ENCODE measurements around the gene ZBTB20.

The ZBTB20 gene

GRCh38 chr3:114563720-114564119 is 583.4 kb downstream of the ZBTB20 start:
- TF ChIP-seq EZH2phosphoT487 (conservative IDR thresholded peaks at IDR 0.05; ENCODE audit: low read length), result no peak
- H2AFZ ChIP-seq (ENCODE audit: low read depth, low read length, severe bottlenecking), result no peak overlapping the region
- H3K9ac ChIP-seq (ENCODE audit: low read length), result no peak overlapping the region

GRCh38 chr3:114562557-114562956 is 584.5 kb downstream of the ZBTB20 start:
- Histone ChIP-seq H2AFZ (ENCODE audit: low read depth, low read length, severe bottlenecking) (no peak overlapping the region), H3K4me3 (ENCODE audit: insufficient read depth, low read length, poor library complexity, severe bottlenecking) (no peak overlapping the region), H3K4me2 (ENCODE audit: low read depth, low read length, poor library complexity, severe bottlenecking) (no peak overlapping the region), H3K9me2 (replicated peaks; ENCODE audit: insufficient read depth, low read length) (no peaks in the 10 kb centered on the region), H3F3A (ENCODE audit: insufficient read depth) (no peaks in the 10 kb centered on the region), H3K27ac (ENCODE audit: low read depth, low read length) (no peak overlapping the region), H3K9me3 (ENCODE audit: insufficient read depth, low read length) (no peaks in the 10 kb centered on the region), H3K79me2 (ENCODE audit: insufficient read depth, low read length) (no peaks in the 10 kb centered on the region), H3K27me3 (ENCODE audit: low read length) (no peaks in the 10 kb centered on the region), H4K20me1 (ENCODE audit: low read depth, low read length) (no peaks in the 10 kb centered on the region), H3K36me3 (ENCODE audit: low read length) (no peaks in the 10 kb centered on the region), H3K9ac (ENCODE audit: low read length) (no peak overlapping the region)
- TF ChIP-seq, protein P1, sequence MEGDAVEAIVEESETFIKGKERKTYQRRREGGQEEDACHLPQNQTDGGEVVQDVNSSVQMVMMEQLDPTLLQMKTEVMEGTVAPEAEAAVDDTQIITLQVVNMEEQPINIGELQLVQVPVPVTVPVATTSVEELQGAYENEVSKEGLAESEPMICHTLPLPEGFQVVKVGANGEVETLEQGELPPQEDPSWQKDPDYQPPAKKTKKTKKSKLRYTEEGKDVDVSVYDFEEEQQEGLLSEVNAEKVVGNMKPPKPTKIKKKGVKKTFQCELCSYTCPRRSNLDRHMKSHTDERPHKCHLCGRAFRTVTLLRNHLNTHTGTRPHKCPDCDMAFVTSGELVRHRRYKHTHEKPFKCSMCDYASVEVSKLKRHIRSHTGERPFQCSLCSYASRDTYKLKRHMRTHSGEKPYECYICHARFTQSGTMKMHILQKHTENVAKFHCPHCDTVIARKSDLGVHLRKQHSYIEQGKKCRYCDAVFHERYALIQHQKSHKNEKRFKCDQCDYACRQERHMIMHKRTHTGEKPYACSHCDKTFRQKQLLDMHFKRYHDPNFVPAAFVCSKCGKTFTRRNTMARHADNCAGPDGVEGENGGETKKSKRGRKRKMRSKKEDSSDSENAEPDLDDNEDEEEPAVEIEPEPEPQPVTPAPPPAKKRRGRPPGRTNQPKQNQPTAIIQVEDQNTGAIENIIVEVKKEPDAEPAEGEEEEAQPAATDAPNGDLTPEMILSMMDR (IDR thresholded peaks at IDR 0.05; ENCODE audit: insufficient read depth, low read length, poor library complexity, severe bottlenecking), result no peak
- no peak for TF ChIP-seq EZH2phosphoT487 (conservative IDR thresholded peaks at IDR 0.05; ENCODE audit: low read length)

More at GRCh38 chr3:114563720-114564119, 583.4 kb downstream of the ZBTB20 start:
- no peaks in the 10 kb centered on the region for H3K27me3 ChIP-seq (ENCODE audit: low read length)
- H3K9me2 ChIP-seq (replicated peaks; ENCODE audit: insufficient read depth, low read length), result no peaks in the 10 kb centered on the region
- no peaks in the 10 kb centered on the region for H4K20me1 ChIP-seq (ENCODE audit: low read depth, low read length)
- H3K9me3 ChIP-seq (ENCODE audit: insufficient read depth, low read length), result no peaks in the 10 kb centered on the region
- no peaks in the 10 kb centered on the region for H3K36me3 ChIP-seq (ENCODE audit: low read length)
- no peak overlapping the region for H3K27ac ChIP-seq (ENCODE audit: low read depth, low read length)
- no peaks in the 10 kb centered on the region for H3F3A ChIP-seq (ENCODE audit: insufficient read depth)
- H3K4me2 ChIP-seq (ENCODE audit: low read depth, low read length, poor library complexity, severe bottlenecking), result no peak overlapping the region
- no peak overlapping the region for H3K4me3 ChIP-seq (ENCODE audit: insufficient read depth, low read length, poor library complexity, severe bottlenecking)
- H3K79me2 ChIP-seq (ENCODE audit: insufficient read depth, low read length), result no peaks in the 10 kb centered on the region

DNA sequence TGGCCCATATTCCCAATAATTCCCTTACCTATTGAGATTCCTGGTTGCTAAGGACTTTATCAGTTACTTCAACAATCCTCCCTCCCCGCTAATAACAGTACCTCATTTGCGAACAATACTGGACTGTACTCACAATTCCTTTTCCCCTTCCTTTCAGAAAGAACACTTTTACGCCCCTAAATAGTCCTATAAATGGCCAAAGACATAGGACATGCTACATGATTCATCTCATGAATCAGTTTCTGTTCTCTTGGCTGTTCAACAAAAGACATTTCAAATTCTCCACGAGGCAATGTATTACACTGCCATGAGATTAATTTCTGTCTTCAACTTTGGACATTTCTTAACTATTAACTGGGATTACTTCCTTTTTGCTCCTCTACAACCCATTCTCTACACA is 588.8 kb downstream of the ZBTB20 start:
- no peak overlapping the region for H2AFZ ChIP-seq (ENCODE audit: low read depth, low read length, severe bottlenecking)
- H3K9me3 ChIP-seq (ENCODE audit: insufficient read depth, low read length), result no peaks in the 10 kb centered on the region
- no peaks in the 10 kb centered on the region for H3K9me2 ChIP-seq (replicated peaks; ENCODE audit: insufficient read depth, low read length)
- H3K36me3 ChIP-seq (ENCODE audit: low read length), result no peaks in the 10 kb centered on the region
- no peaks in the 10 kb centered on the region for H3K27me3 ChIP-seq (ENCODE audit: low read length)
- no peak overlapping the region for H3K27ac ChIP-seq (ENCODE audit: low read depth, low read length)
- no peaks in the 10 kb centered on the region for H3F3A ChIP-seq (ENCODE audit: insufficient read depth)
- no peaks in the 10 kb centered on the region for H4K20me1 ChIP-seq (ENCODE audit: low read depth, low read length)
- H3K4me2 ChIP-seq (ENCODE audit: low read depth, low read length, poor library complexity, severe bottlenecking), result no peak overlapping the region
- no peak for TF ChIP-seq EZH2phosphoT487 (conservative IDR thresholded peaks at IDR 0.05; ENCODE audit: low read length)
- TF ChIP-seq, protein P1 (IDR thresholded peaks at IDR 0.05; ENCODE audit: insufficient read depth, low read length, poor library complexity, severe bottlenecking), result no peak
- no peaks in the 10 kb centered on the region for H3K79me2 ChIP-seq (ENCODE audit: insufficient read depth, low read length)
- no peak overlapping the region for H3K9ac ChIP-seq (ENCODE audit: low read length)
- no peak overlapping the region for H3K4me3 ChIP-seq (ENCODE audit: insufficient read depth, low read length, poor library complexity, severe bottlenecking)

DNA sequence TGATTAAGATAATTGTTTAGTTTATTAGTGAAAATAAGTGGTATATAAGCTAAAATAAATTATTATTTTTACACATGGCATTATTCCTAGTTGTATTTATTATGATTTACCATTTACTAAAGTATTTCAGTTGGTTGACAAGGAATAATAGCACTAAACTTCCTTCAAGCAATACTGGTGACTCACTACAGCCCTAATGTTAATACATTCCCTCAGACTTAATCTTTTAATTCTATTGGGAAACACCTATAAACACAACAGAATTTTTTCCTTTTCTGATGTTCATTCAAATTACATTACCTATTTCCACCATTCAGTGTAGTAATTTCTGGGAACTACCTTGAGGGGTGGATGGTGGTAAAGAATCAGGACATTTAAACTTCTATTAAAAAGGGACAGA is 589.3 kb downstream of the ZBTB20 start:
- TF ChIP-seq EZH2phosphoT487 (conservative IDR thresholded peaks at IDR 0.05; ENCODE audit: low read length), result no peak
- TF ChIP-seq, protein P1 (IDR thresholded peaks at IDR 0.05; ENCODE audit: insufficient read depth, low read length, poor library complexity, severe bottlenecking), result no peak
- Histone ChIP-seq H3K79me2 (ENCODE audit: insufficient read depth, low read length) (no peaks in the 10 kb centered on the region), H4K20me1 (ENCODE audit: low read depth, low read length) (no peaks in the 10 kb centered on the region), H3K9ac (ENCODE audit: low read length) (no peak overlapping the region), H3K9me3 (ENCODE audit: insufficient read depth, low read length) (no peaks in the 10 kb centered on the region), H3K27me3 (ENCODE audit: low read length) (no peaks in the 10 kb centered on the region), H3K9me2 (replicated peaks; ENCODE audit: insufficient read depth, low read length) (no peaks in the 10 kb centered on the region), H3K36me3 (ENCODE audit: low read length) (no peaks in the 10 kb centered on the region), H3K4me2 (ENCODE audit: low read depth, low read length, poor library complexity, severe bottlenecking) (no peak overlapping the region), H3F3A (ENCODE audit: insufficient read depth) (no peaks in the 10 kb centered on the region), H2AFZ (ENCODE audit: low read depth, low read length, severe bottlenecking) (no peak overlapping the region), H3K27ac (ENCODE audit: low read depth, low read length) (no peak overlapping the region), H3K4me3 (ENCODE audit: insufficient read depth, low read length, poor library complexity, severe bottlenecking) (no peak overlapping the region)

All from SU-DHL-6 (cell line).